GM21825 (cell line): ENCODE results near the gene CD4.
A peak's percentile ranks its signal among the peaks of the same experiment; 100 is the strongest.

Experiments
- ATAC-seq: cut with Tn5 transposase; IDR thresholded peaks from one replicate; pipeline ENCODE4 v1.9.1; 2021; ENCODE audit warnings: mild to moderate bottlenecking, moderate library complexity; ENCODE audit not compliant: unreplicated experiment

Gene CD4

GRCh38 chr12:6777386-6777785, 11.9 kb upstream of the CD4 start:
- no peak for ATAC-seq

- no peak for ATAC-seq
Measured at GRCh38 chr12:6778217-6778573, 11.1 kb upstream of the CD4 start.

GRCh38 chr12:6778574-6779550, 10.5 kb upstream of the CD4 start:
- ATAC-seq: peak; percentile 75

- ATAC-seq: no peak
Measured at GRCh38 chr12:6779708-6780432, 9.5 kb upstream of the CD4 start.

- no peak for ATAC-seq
Measured at GRCh38 chr12:6780573-6780972, 8.8 kb upstream of the CD4 start.

GRCh38 chr12:6782119-6782518, 7.2 kb upstream of the CD4 start:
- ATAC-seq: no peak

GRCh38 chr12:6782850-6783566, 6.3 kb upstream of the CD4 start:
- ATAC-seq: no peak

GRCh38 chr12:6783828-6784227, 5.5 kb upstream of the CD4 start:
- ATAC-seq: no peak

- ATAC-seq: no peak
Measured at GRCh38 chr12:6784296-6784695, 5.0 kb upstream of the CD4 start.

GRCh38 chr12:6784761-6785160, 4.6 kb upstream of the CD4 start:
- no peak for ATAC-seq

GRCh38 chr12:6786416-6787094, 2.8 kb upstream of the CD4 start:
- no peak for ATAC-seq

- ATAC-seq: no peak
Measured at GRCh38 chr12:6787309-6787708, 2.0 kb upstream of the CD4 start.

- no peak for ATAC-seq
Measured at GRCh38 chr12:6790496-6791150, 1.3 kb downstream of the CD4 start.

GRCh38 chr12:6791931-6792520, 2.7 kb downstream of the CD4 start:
- ATAC-seq: no peak

GRCh38 chr12:6792522-6793201, 3.3 kb downstream of the CD4 start:
- no peak for ATAC-seq

- ATAC-seq: no peak
Measured at GRCh38 chr12:6795088-6795487, 5.8 kb downstream of the CD4 start.

GRCh38 chr12:6796576-6796975, 7.2 kb downstream of the CD4 start:
- ATAC-seq: no peak

- no peak for ATAC-seq
Measured at GRCh38 chr12:6799147-6799546, 9.8 kb downstream of the CD4 start.

- no peak for ATAC-seq
Measured at GRCh38 chr12:6807170-6807569, 17.8 kb downstream of the CD4 start.
